Neural crest cell (in vitro differentiated cells): ENCODE data around the gene TNIP3. TPM values are rescaled to one million over a fixed set of nuclear protein-coding genes. Genes with fewer than 3 reads are reported as not detected.

Experiments
- DNase-seq: peaks from one replicate; pipeline ENCODE4 v3.0.0; 2021; ENCODE audit warnings: low read depth, mixed read lengths, low spot score
- H3K27ac Mint-ChIP-seq: one replicate; pipeline ENCODE4 v1.8.0; 2021; ENCODE audit warnings: mild to moderate bottlenecking, mixed read lengths; ENCODE audit not compliant: unreplicated experiment
- H3K27me3 Mint-ChIP-seq: 2 replicates; pipeline ENCODE4 v1.8.0; 2021; ENCODE audit warnings: low read depth, mild to moderate bottlenecking, mixed read lengths
- H3K36me3 Mint-ChIP-seq: 2 replicates; pipeline ENCODE4 v1.8.0; 2021; ENCODE audit warnings: low read depth, mild to moderate bottlenecking, mixed read lengths
- H3K4me1 Mint-ChIP-seq: 2 replicates; pipeline ENCODE4 v1.8.0; 2021; ENCODE audit warnings: mixed read lengths
- H3K4me3 Mint-ChIP-seq: one replicate; pipeline ENCODE4 v1.8.0; 2021; ENCODE audit warnings: mild to moderate bottlenecking, mixed read lengths
- H3K9me3 Mint-ChIP-seq: 2 replicates; pipeline ENCODE4 v1.8.0; 2021; ENCODE audit warnings: mixed read lengths
- total RNA-seq: library from RNA; stranded (reverse); gene quantifications from 2 replicates; pipeline ENCODE4 v1.2.1, GENCODE V29; 2021
- TF ChIP-seq, protein P1 (sequence below): fragments of 200-600 bp; sonication (generic); conservative IDR thresholded peaks from 2 replicates; pipeline ENCODE4 v1.5.0; 2021; ENCODE audit warnings: antibody characterized with exemption, mild to moderate bottlenecking

TNIP3 gene
- total RNA-seq, 1 donor from 2014 or later = not detected

DNA sequence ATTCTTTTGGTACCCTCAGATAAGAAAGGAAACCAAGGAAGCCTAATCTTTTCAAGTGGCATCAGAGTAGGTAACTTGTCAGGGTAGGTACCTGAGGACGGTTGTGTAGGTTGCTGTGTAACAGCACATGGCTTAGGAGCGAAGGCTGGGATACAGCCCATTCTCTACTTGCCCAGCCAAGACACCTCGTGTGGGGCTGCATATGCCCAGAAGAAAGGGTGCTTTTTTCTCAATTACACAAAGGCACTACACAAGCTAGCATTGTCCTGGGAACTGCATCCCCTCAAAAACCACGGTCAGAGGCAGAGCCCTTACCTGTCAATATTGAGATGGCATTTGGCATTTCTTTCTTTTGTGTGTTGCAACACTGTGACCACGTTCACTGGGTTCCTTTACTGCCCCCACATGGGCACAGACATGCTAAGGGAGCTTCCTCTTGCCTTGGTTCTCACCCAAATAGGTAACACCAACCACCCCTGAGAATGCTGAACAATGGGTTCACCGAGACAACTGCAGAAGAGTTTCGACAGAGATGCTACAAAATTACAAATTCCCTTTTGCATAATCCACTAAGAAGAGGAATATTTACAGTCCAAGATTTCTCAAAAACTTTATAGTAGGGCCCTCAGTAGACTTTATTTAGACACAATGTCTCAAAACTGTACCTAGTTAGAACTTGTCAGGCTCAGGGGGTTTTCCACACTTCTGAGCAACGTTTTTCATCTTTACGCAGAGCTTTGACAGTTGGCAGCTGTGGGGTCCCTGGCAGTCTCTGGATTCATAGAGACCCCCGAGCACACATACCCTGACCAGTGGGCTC lies 35.8 kb upstream of the TNIP3 start:
- no peak for DNase-seq
- no peaks in the 10 kb centered on the region for H3K9me3 Mint-ChIP-seq
- H3K4me1 Mint-ChIP-seq = no peaks in the 10 kb centered on the region
- no peak overlapping the region for H3K4me3 Mint-ChIP-seq
- no peak overlapping the region for H3K27ac Mint-ChIP-seq
- H3K27me3 Mint-ChIP-seq = peaks cover 2% of the 10 kb centered on the region
- H3K36me3 Mint-ChIP-seq = no peaks in the 10 kb centered on the region
- TF ChIP-seq, protein P1, sequence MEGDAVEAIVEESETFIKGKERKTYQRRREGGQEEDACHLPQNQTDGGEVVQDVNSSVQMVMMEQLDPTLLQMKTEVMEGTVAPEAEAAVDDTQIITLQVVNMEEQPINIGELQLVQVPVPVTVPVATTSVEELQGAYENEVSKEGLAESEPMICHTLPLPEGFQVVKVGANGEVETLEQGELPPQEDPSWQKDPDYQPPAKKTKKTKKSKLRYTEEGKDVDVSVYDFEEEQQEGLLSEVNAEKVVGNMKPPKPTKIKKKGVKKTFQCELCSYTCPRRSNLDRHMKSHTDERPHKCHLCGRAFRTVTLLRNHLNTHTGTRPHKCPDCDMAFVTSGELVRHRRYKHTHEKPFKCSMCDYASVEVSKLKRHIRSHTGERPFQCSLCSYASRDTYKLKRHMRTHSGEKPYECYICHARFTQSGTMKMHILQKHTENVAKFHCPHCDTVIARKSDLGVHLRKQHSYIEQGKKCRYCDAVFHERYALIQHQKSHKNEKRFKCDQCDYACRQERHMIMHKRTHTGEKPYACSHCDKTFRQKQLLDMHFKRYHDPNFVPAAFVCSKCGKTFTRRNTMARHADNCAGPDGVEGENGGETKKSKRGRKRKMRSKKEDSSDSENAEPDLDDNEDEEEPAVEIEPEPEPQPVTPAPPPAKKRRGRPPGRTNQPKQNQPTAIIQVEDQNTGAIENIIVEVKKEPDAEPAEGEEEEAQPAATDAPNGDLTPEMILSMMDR = no peak

DNA sequence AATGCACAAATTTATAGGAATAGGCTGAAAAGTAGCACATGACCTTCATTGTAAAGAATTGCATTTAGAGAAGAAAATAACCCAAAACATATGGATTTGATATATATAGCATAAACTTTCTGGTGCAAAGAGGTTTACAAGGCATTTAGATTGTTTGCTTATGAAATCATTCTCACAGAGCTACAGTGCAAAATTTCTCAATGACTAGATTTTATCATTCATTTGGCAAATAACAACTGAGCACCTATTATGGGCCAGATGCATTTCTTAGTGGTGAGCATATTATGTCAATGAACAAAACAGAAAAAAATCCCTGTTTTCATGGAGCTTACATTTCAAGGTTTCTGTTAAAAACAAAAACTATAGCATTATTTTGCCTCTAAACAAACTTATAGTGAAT lies 34.1 kb upstream of the TNIP3 start:
- Mint-ChIP-seq H3K4me1 (no peaks in the 10 kb centered on the region), H3K36me3 (no peaks in the 10 kb centered on the region), H3K9me3 (no peaks in the 10 kb centered on the region), H3K27me3 (no peaks in the 10 kb centered on the region), H3K4me3 (no peak overlapping the region), H3K27ac (no peak overlapping the region)
- TF ChIP-seq, protein P1 = no peak
- no peak for DNase-seq

DNA sequence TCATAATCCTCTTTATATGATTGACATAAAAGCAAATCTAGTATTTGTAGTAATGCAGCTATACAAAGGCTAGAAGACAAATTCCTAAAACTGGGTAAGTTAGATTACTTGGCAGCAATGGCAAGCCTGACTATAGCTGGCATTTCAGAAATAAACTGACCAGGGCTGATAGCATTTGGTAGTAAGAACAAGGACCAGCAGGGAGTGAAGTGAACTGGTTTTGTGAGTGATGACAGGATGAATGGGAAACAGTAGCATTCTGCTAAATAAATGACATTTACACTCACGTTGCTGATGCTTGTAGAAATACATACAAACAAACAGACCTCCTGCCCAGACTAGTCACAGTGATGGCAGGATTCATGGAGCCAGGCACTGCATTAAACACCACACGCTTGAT lies 31.5 kb upstream of the TNIP3 start:
- no peaks in the 10 kb centered on the region for H3K36me3 Mint-ChIP-seq
- H3K9me3 Mint-ChIP-seq = no peaks in the 10 kb centered on the region
- TF ChIP-seq, protein P1 = no peak
- DNase-seq = no peak
- no peak overlapping the region for H3K4me3 Mint-ChIP-seq
- H3K27ac Mint-ChIP-seq = no peak overlapping the region
- peaks cover 11% of the 10 kb centered on the region for H3K27me3 Mint-ChIP-seq
- peaks cover 3% of the 10 kb centered on the region for H3K4me1 Mint-ChIP-seq

DNA sequence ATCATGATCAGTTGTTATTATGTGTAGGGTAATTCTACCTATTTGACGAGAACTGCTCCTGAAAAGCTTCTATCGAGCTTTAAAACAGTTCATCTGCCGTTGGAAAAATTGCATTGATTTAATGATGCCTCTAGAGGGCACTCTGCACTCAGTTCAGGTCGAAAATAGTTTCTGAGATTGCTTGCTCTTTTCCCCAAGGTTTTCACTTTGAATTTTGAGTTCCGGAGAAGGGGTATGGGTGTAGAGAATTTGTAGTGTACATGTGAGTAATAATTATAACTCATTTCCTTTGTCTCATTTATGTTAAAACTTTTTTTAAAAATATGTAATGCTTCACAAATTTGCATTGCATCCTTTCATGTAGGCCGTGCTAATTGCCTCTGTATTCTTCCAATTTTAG lies 28.4 kb upstream of the TNIP3 start:
- Mint-ChIP-seq H3K4me3 (no peak overlapping the region), H3K27ac (no peak overlapping the region), H3K36me3 (no peaks in the 10 kb centered on the region), H3K4me1 (peaks cover 3% of the 10 kb centered on the region), H3K27me3 (peaks cover 23% of the 10 kb centered on the region), H3K9me3 (no peaks in the 10 kb centered on the region)
- TF ChIP-seq, protein P1 = peak; percentile 84
- DNase-seq = peak; percentile 5

DNA sequence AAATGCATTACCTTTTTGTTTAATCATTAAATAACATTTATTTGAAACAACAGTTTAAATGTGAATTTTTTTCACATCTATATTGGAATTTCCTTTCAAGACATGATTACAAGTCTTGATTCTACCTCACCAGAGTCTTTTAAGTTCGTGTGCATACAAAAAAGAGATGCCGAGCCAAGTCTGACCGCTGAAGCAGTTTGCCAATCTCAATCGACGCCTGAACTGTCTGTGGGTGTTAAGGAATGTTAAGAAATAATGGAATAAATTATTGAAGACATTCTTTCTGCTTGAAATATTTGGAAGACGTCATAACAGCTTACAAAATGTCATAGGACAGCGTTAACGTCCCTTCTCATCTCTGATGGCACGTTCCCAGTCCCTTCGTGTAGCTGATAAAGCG lies 27.9 kb upstream of the TNIP3 start:
- H3K9me3 Mint-ChIP-seq = no peaks in the 10 kb centered on the region
- no peak for DNase-seq
- no peaks in the 10 kb centered on the region for H3K36me3 Mint-ChIP-seq
- TF ChIP-seq, protein P1 = no peak
- peaks cover 3% of the 10 kb centered on the region for H3K4me1 Mint-ChIP-seq
- H3K27ac Mint-ChIP-seq = no peak overlapping the region
- no peak overlapping the region for H3K4me3 Mint-ChIP-seq
- H3K27me3 Mint-ChIP-seq = peaks cover 23% of the 10 kb centered on the region
